Measurements from ENCODE around the gene BIRC5.

DNA sequence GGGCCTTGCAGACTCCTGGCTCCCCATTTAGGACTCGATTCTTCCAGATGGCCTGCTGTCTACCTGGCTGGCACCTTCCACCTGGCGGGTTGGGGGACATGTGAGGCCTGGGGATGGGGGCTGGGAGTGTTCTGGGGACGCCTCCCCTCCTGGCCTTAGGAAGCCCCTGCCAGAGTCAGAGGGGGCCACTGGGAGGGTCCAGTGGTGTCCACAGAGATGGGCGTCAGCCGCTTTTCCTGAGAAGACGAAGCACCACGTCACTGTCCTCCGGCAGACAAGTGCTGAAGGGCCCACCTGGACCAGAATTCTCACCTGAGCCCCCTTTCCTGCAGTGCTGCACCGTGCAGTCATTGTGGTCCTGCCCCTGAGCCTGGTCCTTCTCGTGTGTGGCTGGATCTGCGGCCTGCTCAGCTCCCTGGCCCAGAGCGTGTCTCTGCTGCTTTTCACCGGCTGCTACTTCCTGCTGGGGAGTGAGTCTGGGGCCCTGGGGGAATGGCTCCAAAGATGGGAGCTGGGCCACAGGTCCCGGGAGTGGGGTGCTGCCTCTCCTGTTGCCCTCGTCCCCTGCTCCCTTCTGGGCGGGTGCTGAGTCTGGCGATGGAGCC, 20.3 kb downstream of the BIRC5 start:
- TF ChIP-seq CTCF (IDR thresholded peaks at IDR 0.05 in 4 of 5, conservative IDR thresholded peaks at IDR 0.05 in 1 of 5) (no peak), POLR2A (IDR thresholded peaks at IDR 0.05) (no peak)

All from gastrocnemius medialis (tissue), 4 donors.